HG03439 (cell line): Measurements from ENCODE around the gene ABCD4.

Source experiments
- ATAC-seq: cut with Tn5 transposase; IDR thresholded peaks from one replicate; pipeline ENCODE4 v1.9.1; 2021; ENCODE audit warnings: mild to moderate bottlenecking, moderate library complexity; ENCODE audit not compliant: unreplicated experiment

ABCD4 gene

DNA sequence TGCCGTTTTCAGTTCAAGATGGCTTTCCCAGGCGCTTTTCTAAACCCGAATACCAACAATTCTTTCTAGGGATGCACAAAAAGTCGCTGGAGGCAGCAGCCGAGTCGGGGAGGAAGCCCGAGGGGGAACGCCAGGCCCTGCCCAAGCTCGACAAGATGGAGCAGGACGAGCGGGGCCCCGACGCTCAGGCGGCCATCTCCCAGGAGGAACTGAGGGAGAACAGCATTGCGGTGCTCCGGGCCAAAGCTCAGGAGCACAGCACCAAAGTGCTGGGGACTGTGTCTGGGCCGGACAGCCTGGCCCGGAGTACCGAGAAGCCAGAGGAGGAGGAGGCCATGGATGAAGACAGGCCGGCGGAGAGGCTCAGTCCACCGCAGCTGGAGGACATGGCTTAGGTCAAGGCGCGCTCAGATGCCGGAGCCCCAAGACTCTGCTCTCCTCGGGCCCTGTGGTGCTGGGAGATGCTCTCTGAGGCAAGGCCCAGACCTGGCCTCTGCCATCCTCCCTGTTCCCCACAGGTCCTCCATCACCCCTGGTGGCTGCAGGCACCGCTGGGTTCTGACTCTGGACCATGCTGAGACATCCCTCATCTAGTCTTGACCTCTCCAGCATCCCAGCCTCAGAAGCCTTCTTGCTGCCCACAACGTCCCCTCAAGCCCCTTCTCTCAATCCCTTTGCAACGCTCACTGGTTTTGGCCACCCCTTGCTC, 42.1 kb downstream of the ABCD4 start:
- ATAC-seq: no peak

DNA sequence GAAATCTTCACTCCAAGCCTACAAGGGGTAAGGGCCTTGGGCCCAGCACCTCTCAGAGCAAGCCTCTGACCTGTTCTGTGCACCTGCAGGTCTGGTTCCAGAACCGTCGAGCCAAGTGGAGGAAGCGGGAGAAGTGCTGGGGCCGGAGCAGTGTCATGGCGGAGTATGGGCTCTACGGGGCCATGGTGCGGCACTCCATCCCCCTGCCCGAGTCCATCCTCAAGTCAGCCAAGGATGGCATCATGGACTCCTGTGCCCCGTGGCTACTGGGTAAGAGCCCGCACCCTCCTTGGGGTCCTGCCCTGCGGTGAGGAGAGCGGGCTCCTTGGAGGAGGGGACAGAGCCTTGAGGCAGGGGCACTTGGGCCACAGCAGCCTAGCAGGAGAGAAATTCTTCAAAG, 43.2 kb downstream of the ABCD4 start:
- ATAC-seq: no peak

- ATAC-seq: no peak
Measured at GRCh38 chr14:74258764-74259035, 44.0 kb downstream of the ABCD4 start.

GRCh38 chr14:74257941-74258763, 44.6 kb downstream of the ABCD4 start:
- ATAC-seq: no peak

- peak; percentile 56 for ATAC-seq
Measured at GRCh38 chr14:74257078-74257940, 45.4 kb downstream of the ABCD4 start.

DNA sequence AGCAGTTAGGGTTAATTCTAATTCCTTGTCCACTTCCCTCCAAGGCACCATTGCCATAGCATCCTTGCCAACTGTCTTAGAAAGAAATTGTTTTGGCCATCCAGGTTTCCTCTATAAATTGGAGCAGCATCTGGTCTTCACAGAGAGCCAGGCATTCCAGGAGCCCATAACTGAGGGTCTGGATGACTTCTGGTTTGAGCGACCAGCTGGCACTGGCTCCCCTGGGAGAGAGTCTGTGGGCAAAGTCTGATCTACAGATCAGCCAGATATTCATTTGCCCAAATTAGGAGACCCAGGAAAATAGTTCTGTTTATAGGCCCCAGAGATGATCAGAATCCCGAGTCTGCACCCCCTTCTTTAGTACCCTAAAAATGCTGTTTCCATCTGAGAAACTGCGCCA, 47.5 kb downstream of the ABCD4 start:
- no peak for ATAC-seq

GRCh38 chr14:74249433-74250375, 53.0 kb downstream of the ABCD4 start:
- no peak for ATAC-seq

DNA sequence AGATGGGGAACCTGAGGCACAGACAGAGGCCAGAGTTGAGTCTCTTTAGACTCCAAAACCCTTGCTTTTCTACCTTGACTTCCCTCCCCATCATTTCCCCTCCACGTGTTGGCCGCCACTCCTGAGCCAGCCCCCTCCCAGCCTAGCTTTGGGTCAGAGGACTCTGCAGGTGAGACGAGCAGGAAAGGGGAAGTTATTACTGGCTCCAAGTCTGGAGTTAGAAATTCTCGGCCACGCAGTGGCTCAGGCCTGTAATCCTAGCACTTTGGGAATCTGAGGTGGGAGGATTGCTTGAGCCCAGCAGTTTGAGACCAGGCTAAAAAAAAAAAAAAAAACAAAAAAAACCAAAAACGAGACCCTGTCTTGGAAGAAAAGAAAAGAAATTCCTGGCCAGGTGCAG, 54.7 kb downstream of the ABCD4 start:
- ATAC-seq: no peak

- ATAC-seq: no peak
Measured at GRCh38 chr14:74246542-74246941, 56.2 kb downstream of the ABCD4 start.

DNA sequence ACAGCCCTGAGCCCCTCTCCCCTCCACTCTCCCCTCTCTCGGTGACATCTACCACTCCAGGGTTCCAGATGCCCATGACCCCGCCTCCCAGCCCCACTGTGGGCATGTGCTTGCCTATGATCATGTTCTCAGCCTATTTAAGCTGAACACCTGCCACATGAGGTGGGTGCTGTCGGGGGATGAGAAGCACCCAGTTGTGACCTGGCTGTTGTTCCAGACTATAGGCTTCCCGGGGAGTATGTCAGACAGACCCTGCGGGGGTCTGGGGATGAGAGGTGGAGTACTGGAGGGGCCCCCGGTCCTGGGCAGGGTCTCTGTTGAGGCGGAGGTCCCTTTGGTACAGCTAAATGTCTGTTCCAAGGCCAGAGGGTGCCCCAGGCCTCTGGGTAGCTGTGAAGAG, 57.4 kb downstream of the ABCD4 start:
- ATAC-seq: no peak

DNA sequence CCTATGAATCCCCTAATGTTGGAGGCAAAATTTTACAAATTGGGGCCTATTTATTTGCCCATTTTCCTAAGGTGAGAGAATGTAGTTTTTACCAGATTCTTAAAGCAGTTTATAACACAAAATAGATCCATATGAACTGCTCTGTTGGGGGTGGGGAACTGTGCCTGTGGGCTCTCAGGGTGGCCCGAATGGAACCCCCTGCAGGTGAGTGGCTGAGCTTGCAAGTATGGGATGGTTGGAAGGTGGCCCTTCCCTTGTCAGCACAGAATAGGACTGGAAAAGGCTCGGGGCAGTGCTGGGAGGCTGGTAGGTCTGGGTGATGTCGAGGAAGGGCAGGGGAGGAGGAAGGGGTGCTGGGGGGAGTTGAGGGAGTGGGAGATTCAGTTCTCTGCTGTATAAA, 58.6 kb downstream of the ABCD4 start:
- no peak for ATAC-seq

DNA sequence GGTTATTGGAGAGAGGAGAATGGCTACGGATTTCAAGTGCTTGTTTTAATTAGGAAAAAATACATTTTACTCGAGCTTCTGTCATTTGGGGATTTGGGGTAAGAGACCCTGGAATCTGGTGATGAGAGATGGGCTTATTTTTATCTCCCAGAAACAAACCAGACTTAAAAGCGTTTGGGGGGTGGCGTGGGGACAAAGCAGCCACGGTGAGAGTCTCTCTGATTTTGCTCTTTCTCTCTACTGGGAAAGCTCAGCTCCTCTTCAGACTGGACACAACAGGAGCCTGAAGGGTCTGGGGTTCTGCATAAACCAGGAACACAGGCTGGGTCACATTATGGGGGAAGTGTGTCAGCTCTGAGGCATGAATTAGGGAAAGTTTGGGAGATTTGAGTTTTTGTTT, 59.7 kb downstream of the ABCD4 start:
- ATAC-seq: no peak

- no peak for ATAC-seq
Measured at GRCh38 chr14:74242780-74243042, 60.0 kb downstream of the ABCD4 start.

GRCh38 chr14:74242021-74242779, 60.5 kb downstream of the ABCD4 start:
- ATAC-seq: no peak

GRCh38 chr14:74241652-74242017, 61.1 kb downstream of the ABCD4 start:
- no peak for ATAC-seq

- no peak for ATAC-seq
Measured at GRCh38 chr14:74240794-74241651, 61.7 kb downstream of the ABCD4 start.

DNA sequence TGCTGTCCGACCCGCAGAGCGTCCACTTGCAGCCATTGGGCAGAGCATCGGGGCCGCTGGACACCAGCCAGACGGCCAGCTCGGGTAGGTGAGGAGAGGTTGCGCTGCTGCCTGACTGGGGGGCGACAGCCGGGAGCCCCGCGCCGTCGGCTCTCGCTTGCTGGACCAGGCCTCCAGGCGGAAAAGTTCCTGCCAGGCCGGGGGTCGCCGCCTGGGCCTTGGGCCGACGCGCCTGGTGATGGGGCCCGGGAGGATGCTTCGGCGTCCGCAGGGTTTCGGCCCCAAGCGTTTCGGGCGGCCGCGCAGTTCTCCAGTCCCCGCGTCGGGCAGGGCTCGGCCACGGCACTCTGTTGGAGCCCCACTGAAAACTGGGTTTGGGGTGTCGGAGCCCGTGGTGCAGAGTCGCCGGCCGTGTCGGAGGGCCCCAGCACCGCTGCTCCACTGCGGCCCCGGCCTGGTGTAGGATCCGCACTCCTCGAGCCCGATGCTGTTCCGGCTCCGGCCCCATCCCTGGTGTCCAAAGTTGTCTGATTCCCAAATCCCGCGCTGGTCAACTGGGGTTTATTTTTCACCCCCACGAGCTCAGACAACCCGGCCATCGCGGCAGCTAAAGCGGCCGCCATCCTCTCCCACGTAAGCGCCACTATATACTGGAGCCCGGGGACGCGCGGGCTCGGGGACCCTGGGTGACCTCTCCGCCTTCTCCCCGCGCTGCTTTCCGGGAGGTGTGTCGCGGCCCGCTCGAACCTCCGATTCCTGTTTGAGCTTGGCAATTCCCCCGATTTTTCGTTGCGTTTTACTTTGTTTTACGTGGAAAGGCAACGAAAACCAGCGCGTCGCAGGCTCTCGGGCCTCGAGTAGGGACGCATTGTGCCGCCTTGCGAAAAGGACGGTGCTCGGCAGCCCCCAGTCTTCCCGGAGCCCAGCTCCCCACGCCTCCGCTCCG, 62.6 kb downstream of the ABCD4 start:
- ATAC-seq: no peak
